DND-41 (cell line): ENCODE results near the gene GPR132.

Experiments
- CTCF ChIP-seq: IDR thresholded peaks from 2 replicates; pipeline ENCODE4 v1.5.1; 2012; ENCODE audit warnings: borderline replicate concordance, low read length, moderate library complexity, mild to moderate bottlenecking; ENCODE audit not compliant: poor library complexity, severe bottlenecking; ENCODE audit errors: extremely low read depth
- EZH2 ChIP-seq: IDR thresholded peaks from 3 replicates; pipeline ENCODE4 v1.6.1; 2012; ENCODE audit warnings: borderline replicate concordance, low read depth, mild to moderate bottlenecking, moderate library complexity, low read length, inconsistent platforms; ENCODE audit not compliant: severe bottlenecking

- TF ChIP-seq CTCF (no peak), EZH2 (no peak)
Observed at GRCh38 chr14:105087963-105088811, 23.0 kb upstream of the GPR132 start.
